H1 (cell line): ENCODE data around the gene MAML3. TPM values are rescaled to one million over a fixed set of nuclear protein-coding genes. Genes with fewer than 3 reads are reported as not detected.

Experiments used
- CTCF ChIA-PET: fragments of 300-600 bp; sonication (Branson Sonifier 250); formaldehyde crosslinking; loops from one replicate; lab custom pipeline; 2021; ENCODE audit not compliant: partially characterized antibody; lab: Charles Lee
- POLR2A ChIA-PET: fragments of 300-600 bp; sonication (Branson Sonifier 250); formaldehyde crosslinking; loops from one replicate; lab custom pipeline; 2021; ENCODE audit warnings: inconsistent platforms; ENCODE audit not compliant: partially characterized antibody; lab: Charles Lee
- DNase-seq, 2 experiments: peaks; one replicate each; pipeline versions ENCODE4 v3.0.0 to v3.0.0-alpha.2; 2010 to 2022; ENCODE audit warnings: low spot score in 2 of 2, low read depth in 1 of 2, mixed read lengths in 1 of 2
- FAIRE-seq: peaks from 2 replicates; lab custom pipeline; 2011; peaks lifted over from hg19 to GRCh38; lab: Jason Lieb, UNC
- H2AFZ ChIP-seq: 2 replicates; pipeline ENCODE4 v1.8.1; 2012; ENCODE audit warnings: low read length, inconsistent platforms
- H2AK5ac ChIP-seq: 2 replicates; pipeline ENCODE4 v1.6.1; 2013; ENCODE audit warnings: low read depth, low read length
- H2BK120ac ChIP-seq: replicated peaks from 2 replicates; pipeline ENCODE3; 2013; ENCODE audit warnings: low read depth, low read length, inconsistent platforms
- H2BK12ac ChIP-seq: 2 replicates; pipeline ENCODE4 v1.6.1; 2013; ENCODE audit warnings: low read depth, low read length
- H2BK15ac ChIP-seq: 2 replicates; pipeline ENCODE4 v1.6.1; 2013; ENCODE audit warnings: low read length
- H2BK20ac ChIP-seq: 2 replicates; pipeline ENCODE4 v1.6.1; 2013; ENCODE audit warnings: low read length
- H2BK5ac ChIP-seq: 2 replicates; pipeline ENCODE4 v1.6.1; 2013; ENCODE audit warnings: low read depth, low read length
- H3K14ac ChIP-seq: 2 replicates; pipeline ENCODE4 v1.6.1; 2013; ENCODE audit warnings: inconsistent platforms; ENCODE audit not compliant: insufficient read length
- H3K18ac ChIP-seq: 2 replicates; pipeline ENCODE4 v1.6.1; 2013; ENCODE audit warnings: low read length; ENCODE audit errors: extremely low read depth
- H3K23ac ChIP-seq: 2 replicates; pipeline ENCODE4 v1.6.1; 2013; ENCODE audit warnings: inconsistent platforms; ENCODE audit not compliant: insufficient read length
- H3K23me2 ChIP-seq: 2 replicates; pipeline ENCODE4 v1.6.1; 2013; ENCODE audit warnings: low read depth, low read length
- H3K27ac ChIP-seq: 2 replicates; pipeline ENCODE4 v1.6.1; 2011; ENCODE audit warnings: low read depth, low read length, inconsistent platforms
- H3K27me3 ChIP-seq, 4 experiments: replicated peaks in 1 of 4; 1 replicate in 1 of 4; 2 replicates in 3 of 4; pipeline versions ENCODE4 v1.6.1 to v1.8.1; 2011 to 2013; ENCODE audit warnings: low read length in 3 of 4, mild to moderate bottlenecking in 3 of 4, inconsistent platforms in 2 of 4, mixed read lengths in 2 of 4, moderate library complexity in 1 of 4; ENCODE audit not compliant: control insufficient read depth in 3 of 4, insufficient read depth in 3 of 4; ENCODE audit errors: extremely low read depth in 1 of 4
- H3K36me3 ChIP-seq, 4 experiments: 2 replicates each; pipeline versions ENCODE4 v1.6.1 to v1.8.1; 2011 to 2013; ENCODE audit warnings: mild to moderate bottlenecking in 4 of 4, low read length in 3 of 4, moderate library complexity in 2 of 4, control low read depth in 1 of 4, inconsistent platforms in 1 of 4; ENCODE audit not compliant: insufficient read depth in 4 of 4, control insufficient read depth in 2 of 4
- H3K4ac ChIP-seq: replicated peaks from 2 replicates; pipeline ENCODE3; 2013; ENCODE audit warnings: low read length, low read depth, mixed read lengths, inconsistent platforms; ENCODE audit not compliant: insufficient read length
- H3K4me1 ChIP-seq, 4 experiments: replicated peaks in 1 of 4; 1 replicate in 1 of 4; 2 replicates in 3 of 4; pipeline versions ENCODE4 v1.6.1 to v1.8.1; 2011 to 2013; ENCODE audit warnings: low read length in 3 of 4, inconsistent platforms in 2 of 4, mixed read lengths in 1 of 4; ENCODE audit not compliant: insufficient read depth in 4 of 4, control insufficient read depth in 3 of 4
- H3K4me2 ChIP-seq, 2 experiments: 2 replicates each; pipeline versions ENCODE4 v1.6.1 to v1.8.1; 2011 to 2013; ENCODE audit warnings: low read depth in 2 of 2, low read length in 2 of 2, control low read depth in 1 of 2, inconsistent platforms in 1 of 2, mild to moderate bottlenecking in 1 of 2; ENCODE audit not compliant: insufficient read depth in 1 of 2
- H3K4me3 ChIP-seq, 4 experiments: fragments of 200-600, 300-600 bp in 1 of 4; sonication (generic), shearing (Covaris generic), sonication (Bioruptor Twin) in 1 of 4; 2 replicates each; pipeline versions ENCODE4 v1.5.1 to v1.8.1; 2011 to 2016; ENCODE audit warnings: low read length in 4 of 4, low read depth in 3 of 4, control low read depth in 2 of 4, inconsistent platforms in 2 of 4, mild to moderate bottlenecking in 2 of 4, mixed read lengths in 1 of 4, moderate library complexity in 1 of 4; ENCODE audit not compliant: insufficient read depth in 2 of 4; ENCODE audit errors: extremely low read depth in 1 of 4
- H3K56ac ChIP-seq: replicated peaks from 2 replicates; pipeline ENCODE3; 2013; ENCODE audit warnings: low read depth, mild to moderate bottlenecking, mixed read lengths, low read length, inconsistent platforms; ENCODE audit not compliant: insufficient read length
- H3K79me1 ChIP-seq: 2 replicates; pipeline ENCODE4 v1.6.1; 2013; ENCODE audit warnings: low read depth, low read length, control low read depth
- H3K79me2 ChIP-seq, 2 experiments: 2 replicates each; pipeline versions ENCODE4 v1.6.1 to v1.8.1; 2012 to 2013; ENCODE audit warnings: low read length in 2 of 2, mild to moderate bottlenecking in 2 of 2, inconsistent platforms in 1 of 2; ENCODE audit not compliant: insufficient read depth in 2 of 2, control insufficient read depth in 1 of 2
- H3K9ac ChIP-seq, 4 experiments: replicated peaks in 1 of 4; 1 replicate in 1 of 4; 2 replicates in 3 of 4; pipeline versions ENCODE4 v1.6.1 to v1.8.1; 2011 to 2013; ENCODE audit warnings: low read depth in 3 of 4, low read length in 3 of 4, control low read depth in 2 of 4, mild to moderate bottlenecking in 2 of 4, moderate library complexity in 2 of 4, inconsistent platforms in 1 of 4; ENCODE audit errors: extremely low read depth in 1 of 4
- H3K9me3 ChIP-seq, 2 experiments: 2 replicates each; pipeline versions ENCODE4 v1.6.1 to v1.8.1; 2012 to 2013; ENCODE audit warnings: mild to moderate bottlenecking in 2 of 2, moderate library complexity in 2 of 2, control low read depth in 1 of 2, inconsistent platforms in 1 of 2, low read depth in 1 of 2, low read length in 1 of 2, mixed read lengths in 1 of 2; ENCODE audit not compliant: insufficient read depth in 2 of 2
- H4K20me1 ChIP-seq, 2 experiments: replicated peaks in 1 of 2; 2 replicates each; pipeline versions ENCODE3 to v1.8.1; 2011 to 2013; ENCODE audit warnings: inconsistent platforms in 2 of 2, low read length in 2 of 2, mild to moderate bottlenecking in 1 of 2; ENCODE audit not compliant: insufficient read depth in 2 of 2, control insufficient read depth in 1 of 2
- H4K5ac ChIP-seq: 2 replicates; pipeline ENCODE4 v1.6.1; 2013; ENCODE audit warnings: low read length, low read depth, mixed read lengths, inconsistent platforms; ENCODE audit not compliant: insufficient read length
- H4K8ac ChIP-seq: 2 replicates; pipeline ENCODE4 v1.8.0; 2013; ENCODE audit warnings: mild to moderate bottlenecking, moderate library complexity, low read length, inconsistent platforms; ENCODE audit not compliant: insufficient read depth; ENCODE audit errors: extremely low read depth
- H4K91ac ChIP-seq: replicated peaks from 2 replicates; pipeline ENCODE3; 2013; ENCODE audit warnings: low read length, mixed read lengths, inconsistent platforms; ENCODE audit not compliant: insufficient read length
- CEBPB ChIP-seq: IDR thresholded peaks from 2 replicates; pipeline ENCODE4 v1.6.1; 2012; ENCODE audit warnings: low read depth, low read length
- EZH2 ChIP-seq: fragments of 200-600 bp; sonication (generic); IDR thresholded peaks from 2 replicates; pipeline ENCODE4 v1.7.1; 2012; ENCODE audit warnings: low read depth, mild to moderate bottlenecking, moderate library complexity, low read length, inconsistent platforms; ENCODE audit not compliant: severe bottlenecking
- MAX ChIP-seq: IDR thresholded peaks from 2 replicates; pipeline ENCODE4 v1.6.1; 2012; ENCODE audit warnings: inconsistent platforms
- TAF7 ChIP-seq: optimal IDR thresholded peaks from 2 replicates; pipeline ENCODE3; 2011; ENCODE audit warnings: low read depth, mild to moderate bottlenecking, inconsistent platforms, low read length, moderate library complexity, borderline replicate concordance
- TCF12 ChIP-seq: IDR thresholded peaks from 2 replicates; pipeline ENCODE4 v1.6.1; 2011; ENCODE audit warnings: low read depth, mild to moderate bottlenecking, low read length
- WGBS, 2 experiments: shearing (Covaris generic) in 1 of 2; methylation state at CpG; one replicate each; pipeline versions ENCODE4 v1.1.6 to v1.1.7; 2013 to 2015; ENCODE audit warnings: low lambda C conversion rate in 2 of 2, mixed read lengths in 2 of 2, inconsistent platforms in 1 of 2, low coverage in 1 of 2, missing lambda C conversion rate in 1 of 2; ENCODE audit not compliant: insufficient replicate concordance in 2 of 2, insufficient coverage in 1 of 2, insufficient read length in 1 of 2; ENCODE audit errors: extremely low coverage in 1 of 2, missing lambda C conversion rate in 1 of 2; 5-methylcytosine and 5-hydroxymethylcytosine counted together
- polyA plus RNA-seq, 7 experiments: library from polyadenylated mRNA; depleted of rRNA in 3 of 7; stranded (reverse) in 5 of 7; unstranded in 2 of 7; fragments of >200 nt in 5 of 7; fragments of 200-250 nt in 2 of 7; gene quantifications; 1 replicate in 5 of 7; 2 replicates in 1 of 7; 4 replicates in 1 of 7; pipeline versions ENCODE4 v1.2.1 to v1.2.3, GENCODE V29; 2011 to 2013; ENCODE audit warnings: missing spikeins in 2 of 7, mixed read lengths in 2 of 7
- total RNA-seq: library from RNA; stranded (reverse); fragmentation: NEBNext Ultra II Directional; extraction: Animal tissue kit (Norgen Biotek cat#: 25700); gene quantifications from 2 replicates; pipeline ENCODE4 v1.2.1, GENCODE V29; 2021
- TF ChIP-seq, protein P1 (sequence below): IDR thresholded peaks from 2 replicates; pipeline ENCODE4 v1.6.1; 2011; ENCODE audit warnings: low read length, improper control_type of control experiment

Gene MAML3
- total and polyA plus RNA-seq, 2 of the 8 experiments (the other 6 are each of a cell fraction or from before 2014, with no cell fraction given) = 2.1 to 5.7 TPM

DNA sequence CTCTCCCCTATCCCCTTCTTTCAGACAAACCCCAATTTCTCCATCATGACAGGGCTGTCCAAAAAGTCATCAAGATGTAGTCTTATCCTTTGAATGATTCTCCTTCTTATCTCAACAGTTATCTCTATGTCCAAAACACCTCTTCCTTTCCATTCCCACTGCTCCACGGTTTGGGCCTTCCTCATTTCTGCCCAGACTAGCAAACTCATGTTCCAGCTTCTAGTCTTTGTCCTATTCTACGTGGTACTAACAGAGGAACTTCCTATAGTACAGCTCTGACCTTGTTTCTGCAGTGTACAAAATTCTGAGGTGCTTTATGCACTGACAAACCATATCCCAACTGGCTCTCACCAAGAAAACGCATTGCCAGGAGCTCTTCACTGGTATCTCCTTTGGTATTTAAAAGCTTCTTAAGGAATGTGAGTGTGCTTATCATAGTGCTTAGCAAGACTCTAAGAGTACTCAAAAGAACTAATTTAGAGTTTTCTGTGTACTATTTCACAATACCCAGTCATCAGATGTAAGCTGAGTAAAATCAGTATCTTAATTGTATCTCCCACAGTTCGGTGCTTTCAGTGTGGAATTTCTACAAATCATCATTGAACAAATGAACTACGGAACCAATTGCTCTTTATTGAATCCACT, 65.5 kb downstream of the MAML3 start:
- 0 out of 2 replicates have a peak overlapping the region, but pooled peaks have one; percentile 22 for H2BK12ac ChIP-seq
- CTCF ChIA-PET = interaction anchor here (0.8 to 3.4 kb wide), 3 partner anchors 12 to 37 kb away, joined by 3 to 20 read pairs (median 4); no protein-coding TSS in a partner anchor

More for the DNA sequence above, 65.5 kb downstream of the MAML3 start:
- TF ChIP-seq TCF12 (no peak), TAF7 (no peak), EZH2 (no peak), CEBPB (peak; percentile 45; the same call in 1 of the 2 replicates), MAX (no peak)
- TF ChIP-seq, protein P1, sequence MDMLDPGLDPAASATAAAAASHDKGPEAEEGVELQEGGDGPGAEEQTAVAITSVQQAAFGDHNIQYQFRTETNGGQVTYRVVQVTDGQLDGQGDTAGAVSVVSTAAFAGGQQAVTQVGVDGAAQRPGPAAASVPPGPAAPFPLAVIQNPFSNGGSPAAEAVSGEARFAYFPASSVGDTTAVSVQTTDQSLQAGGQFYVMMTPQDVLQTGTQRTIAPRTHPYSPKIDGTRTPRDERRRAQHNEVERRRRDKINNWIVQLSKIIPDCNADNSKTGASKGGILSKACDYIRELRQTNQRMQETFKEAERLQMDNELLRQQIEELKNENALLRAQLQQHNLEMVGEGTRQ = no peak
- Histone ChIP-seq H4K8ac (no peak overlapping the region), H3K79me1 (no peaks in the 10 kb centered on the region), H4K5ac (no peak overlapping the region), H3K18ac (no peak overlapping the region), H2BK15ac (no peak overlapping the region), H3K9me3 (no peaks in the 10 kb centered on the region), H3K36me3 (no peaks in the 10 kb centered on the region), H4K91ac (no peak overlapping the region), H2AFZ (no peak overlapping the region), H3K4me2 (no peak overlapping the region), H3K4ac (no peak overlapping the region), H3K27ac (no peak overlapping the region), H2BK20ac (no peak overlapping the region), H3K9ac (no peak overlapping the region), H2AK5ac (no peak overlapping the region), H3K56ac (no peak overlapping the region), H2BK5ac (no peak overlapping the region), H3K23me2 (no peaks in the 10 kb centered on the region), H2BK120ac (no peak overlapping the region), H3K79me2 (no peaks in the 10 kb centered on the region), H4K20me1 (no peaks in the 10 kb centered on the region), H3K27me3 (no peaks in the 10 kb centered on the region), H3K23ac (no peak overlapping the region), H3K4me1 (peaks cover 3 to 20% (median 10%) of the 10 kb centered on the region in 4 experiments; a peak in 6 of 7 replicates), H3K14ac (no peak overlapping the region), H3K4me3 (no peak overlapping the region)
- DNase-seq (no peak), FAIRE-seq (no peak)
- POLR2A ChIA-PET = no interaction called here
- 87% methylated on average over 5 of the region's 5 CpGs; no CpG with 5 or more reads in 1 of the 2 experiments for WGBS, 2 experiments
